Measurements from ENCODE around the gene HTR1D.

HTR1D gene

DNA sequence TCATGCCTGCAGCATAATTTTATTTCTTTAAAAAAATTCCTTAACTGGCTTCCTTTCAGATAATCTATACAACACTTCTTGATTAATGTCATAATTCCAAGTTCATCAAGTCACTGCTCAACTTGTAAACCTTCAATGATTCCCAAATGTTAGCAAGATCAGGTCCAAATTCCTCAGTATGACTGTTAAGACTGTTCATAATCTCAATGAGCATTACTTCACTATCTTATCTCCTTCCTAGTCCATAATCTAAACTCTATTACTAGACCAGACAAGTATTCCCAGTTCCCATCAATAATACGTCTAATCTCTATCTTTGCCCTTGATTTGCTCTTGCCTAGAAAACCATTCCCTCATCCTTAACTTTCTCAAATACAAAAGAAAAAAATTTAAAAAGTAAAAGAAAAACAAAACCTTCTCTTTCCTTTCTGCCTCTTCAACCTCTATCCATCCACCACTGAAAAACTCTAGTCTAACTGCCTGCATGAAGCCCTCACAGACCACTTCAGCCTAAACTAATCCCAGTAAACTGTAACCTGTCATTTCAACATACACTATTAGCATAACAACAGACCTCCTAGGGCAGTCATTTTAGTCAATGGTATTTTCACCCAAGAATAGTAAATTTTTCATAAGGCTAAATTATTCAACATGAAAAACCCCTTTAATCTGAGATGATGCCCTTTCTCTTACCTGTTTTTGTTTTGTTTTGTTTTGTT, 64.2 kb downstream of the HTR1D start:
- DNase-seq: no peak

DNA sequence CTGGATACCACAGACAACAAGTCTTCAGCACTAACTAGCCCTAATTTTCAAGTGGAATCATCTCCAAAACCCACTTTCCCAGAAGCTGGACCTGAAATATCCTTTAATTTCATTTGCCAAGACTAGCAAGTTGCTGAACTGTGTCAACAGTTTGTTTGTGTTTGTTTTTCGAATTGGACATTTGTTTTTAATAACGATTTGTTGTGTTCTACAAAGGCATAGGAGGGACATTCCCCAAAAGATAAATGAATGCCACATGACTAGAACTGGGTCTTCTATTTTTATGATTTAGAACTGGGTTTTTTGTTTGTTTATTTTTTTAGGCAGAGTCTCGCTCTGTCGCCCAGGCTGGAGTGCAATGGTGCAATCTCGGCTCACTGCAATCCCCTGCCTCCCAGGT, 66.6 kb downstream of the HTR1D start:
- DNase-seq: no peak

DNA sequence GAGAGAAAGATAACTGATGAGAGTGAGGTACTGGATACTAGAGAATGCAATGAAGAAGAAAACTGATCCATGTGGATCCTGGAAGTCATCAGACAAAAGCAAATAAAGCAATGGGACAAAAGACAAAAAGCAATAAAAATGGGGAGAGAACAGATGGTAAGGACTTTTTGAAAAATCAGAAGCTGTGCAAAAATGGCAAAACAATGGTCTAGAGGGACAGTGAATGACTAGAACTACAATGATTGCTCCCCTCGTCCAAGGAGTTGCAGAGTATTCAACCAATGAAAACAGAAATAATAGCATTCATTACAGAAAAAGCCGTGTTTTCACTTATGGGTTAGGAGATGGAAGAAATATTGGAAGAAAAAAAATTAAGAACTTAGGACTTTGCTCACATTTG, 67.2 kb downstream of the HTR1D start:
- DNase-seq: no peak

DNA sequence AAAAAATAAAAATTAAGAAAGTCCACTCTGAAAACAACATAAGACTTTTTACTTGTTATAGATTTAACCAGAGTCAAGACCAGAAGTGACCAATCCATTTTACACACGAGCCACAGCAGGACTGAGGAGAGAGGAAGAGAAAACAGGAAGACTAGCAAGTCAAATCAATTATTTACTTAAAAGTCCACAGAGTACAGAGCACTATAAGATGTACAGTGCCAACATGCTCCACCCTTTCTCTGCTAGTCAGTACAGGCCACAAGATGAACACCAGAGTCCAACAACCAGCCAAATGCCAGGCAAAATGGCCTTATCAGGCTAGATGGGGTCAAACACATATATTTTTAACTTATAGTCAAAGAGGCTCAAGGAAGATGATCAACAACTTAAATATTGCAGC, 68.2 kb downstream of the HTR1D start:
- DNase-seq: no peak

DNA sequence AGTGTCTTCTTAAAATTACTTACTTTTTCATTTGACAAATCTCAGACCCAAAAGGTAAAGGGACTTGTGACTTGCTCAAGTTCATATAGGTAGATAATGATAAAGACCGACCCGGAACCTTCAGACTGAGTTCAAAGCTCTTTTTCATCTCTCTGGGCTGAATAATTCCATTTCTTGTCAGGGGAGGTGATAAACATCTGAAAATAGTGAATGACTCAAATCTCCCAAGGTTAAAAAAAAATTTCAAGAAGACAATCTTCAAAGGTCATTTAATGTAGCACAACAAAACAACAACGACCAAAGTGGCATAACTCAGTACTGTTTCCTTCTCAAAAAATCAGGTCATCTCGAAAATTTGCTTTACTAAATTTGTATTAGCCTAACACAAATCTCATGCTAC, 69.2 kb downstream of the HTR1D start:
- DNase-seq: no peak
